ENCODE results near the gene PRG3.

DNA sequence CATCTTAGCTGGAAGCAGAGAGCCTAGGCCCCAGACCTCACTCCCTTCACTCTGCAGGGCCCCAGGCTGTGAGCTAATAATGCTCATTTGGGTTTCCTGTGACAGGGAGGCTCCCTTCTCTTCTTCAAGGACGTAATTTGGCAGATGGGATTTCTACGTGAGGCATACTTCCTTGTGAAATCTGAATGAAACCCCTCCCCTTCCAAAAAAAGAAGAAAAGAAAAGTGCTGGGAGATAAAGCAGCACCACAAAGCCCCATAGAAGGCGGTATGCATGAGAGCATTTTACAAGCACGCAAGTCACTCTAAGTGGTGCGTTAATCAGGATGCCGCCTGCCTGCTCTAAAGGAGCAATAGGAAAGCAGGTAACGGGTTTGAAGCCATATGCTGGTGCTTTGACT is 37.1 kb downstream of the PRG3 start:
- TF ChIP-seq, protein P1, sequence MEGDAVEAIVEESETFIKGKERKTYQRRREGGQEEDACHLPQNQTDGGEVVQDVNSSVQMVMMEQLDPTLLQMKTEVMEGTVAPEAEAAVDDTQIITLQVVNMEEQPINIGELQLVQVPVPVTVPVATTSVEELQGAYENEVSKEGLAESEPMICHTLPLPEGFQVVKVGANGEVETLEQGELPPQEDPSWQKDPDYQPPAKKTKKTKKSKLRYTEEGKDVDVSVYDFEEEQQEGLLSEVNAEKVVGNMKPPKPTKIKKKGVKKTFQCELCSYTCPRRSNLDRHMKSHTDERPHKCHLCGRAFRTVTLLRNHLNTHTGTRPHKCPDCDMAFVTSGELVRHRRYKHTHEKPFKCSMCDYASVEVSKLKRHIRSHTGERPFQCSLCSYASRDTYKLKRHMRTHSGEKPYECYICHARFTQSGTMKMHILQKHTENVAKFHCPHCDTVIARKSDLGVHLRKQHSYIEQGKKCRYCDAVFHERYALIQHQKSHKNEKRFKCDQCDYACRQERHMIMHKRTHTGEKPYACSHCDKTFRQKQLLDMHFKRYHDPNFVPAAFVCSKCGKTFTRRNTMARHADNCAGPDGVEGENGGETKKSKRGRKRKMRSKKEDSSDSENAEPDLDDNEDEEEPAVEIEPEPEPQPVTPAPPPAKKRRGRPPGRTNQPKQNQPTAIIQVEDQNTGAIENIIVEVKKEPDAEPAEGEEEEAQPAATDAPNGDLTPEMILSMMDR (IDR thresholded peaks at IDR 0.05), result no peak
- TF ChIP-seq POLR2A (IDR thresholded peaks at IDR 0.05), result no peak
- TF ChIP-seq POLR2AphosphoS5 (IDR thresholded peaks at IDR 0.05), result no peak
- TF ChIP-seq EP300 (IDR thresholded peaks at IDR 0.05), result no peak

Measured in stomach (tissue), 4 donors.